Activated T-helper 1 cell treated with anti-CD3 and anti-CD28 coated beads, Interleukin-12 subunit alpha, Interleukin-12 subunit beta, Interleukin-2, Interleukin-4 antibody, amounts not matched to agents 30 ng/mL and 10 ng/mL and 1 ng/mL, durations not matched to agents 14 hours and 24 hours and 36 hours (primary cell): ENCODE data around the gene DNAH2. TPM values are rescaled to one million over a fixed set of nuclear protein-coding genes. Genes with fewer than 3 reads are reported as not detected.

Experiments
- DNase-seq: peaks from one replicate; pipeline ENCODE4 v3.0.0; 2021; ENCODE audit warnings: low spot score
- H3K27ac Mint-ChIP-seq: one replicate; pipeline ENCODE4 v1.8.0; 2021; ENCODE audit warnings: mild to moderate bottlenecking, mixed read lengths
- H3K27me3 Mint-ChIP-seq: one replicate; pipeline ENCODE4 v1.8.0; 2022; ENCODE audit warnings: mild to moderate bottlenecking, moderate library complexity, mixed read lengths; ENCODE audit not compliant: insufficient read depth
- H3K36me3 Mint-ChIP-seq: one replicate; pipeline ENCODE4 v1.8.0; 2021; ENCODE audit warnings: low read depth, mixed read lengths
- H3K4me1 Mint-ChIP-seq: one replicate; pipeline ENCODE4 v1.8.0; 2021; ENCODE audit warnings: low read depth, mixed read lengths
- H3K4me3 Mint-ChIP-seq: one replicate; pipeline ENCODE4 v1.8.0; 2021; ENCODE audit warnings: mild to moderate bottlenecking, moderate library complexity, mixed read lengths
- H3K9me3 Mint-ChIP-seq: one replicate; pipeline ENCODE4 v1.8.0; 2021; ENCODE audit warnings: mixed read lengths
- intact Hi-C: fragments of 100-400 bp; cut with micrococcal nuclease; formaldehyde crosslinking; loops from one replicate; pipeline ENCODE4 v1.15.1; 2024
- total RNA-seq: library from RNA; stranded (reverse); gene quantifications from 2 replicates; pipeline ENCODE4 v1.2.3, GENCODE V29; 2022

The DNAH2 gene
- total RNA-seq, 1 donor from 2014 or later, result not detected

GRCh38 chr17:7836596-7837407 lies 119.3 kb downstream of the DNAH2 start:
- peak overlapping the region; percentile 70 for H3K27ac Mint-ChIP-seq
- peaks cover 9% of the 10 kb centered on the region for H3K27me3 Mint-ChIP-seq
- peak overlapping the region; percentile 85 for H3K4me3 Mint-ChIP-seq
- peaks cover 4% of the 10 kb centered on the region for H3K36me3 Mint-ChIP-seq
- DNase-seq, result peak; percentile 19
- no peaks in the 10 kb centered on the region for H3K9me3 Mint-ChIP-seq
- H3K4me1 Mint-ChIP-seq, result peaks cover 58% of the 10 kb centered on the region
- intact Hi-C loops, result no loop called here

- Mint-ChIP-seq H3K9me3 (no peaks in the 10 kb centered on the region), H3K27me3 (peaks cover 3% of the 10 kb centered on the region), H3K36me3 (peaks cover 4% of the 10 kb centered on the region), H3K4me1 (peaks cover 62% of the 10 kb centered on the region), H3K27ac (peak overlapping the region; percentile 70), H3K4me3 (peak overlapping the region; percentile 85)
- no peak for DNase-seq
- intact Hi-C loops, result no loop called here
Observed at GRCh38 chr17:7837408-7838088, 120.0 kb downstream of the DNAH2 start.

- peaks cover 4% of the 10 kb centered on the region for H3K36me3 Mint-ChIP-seq
- no peaks in the 10 kb centered on the region for H3K27me3 Mint-ChIP-seq
- peak overlapping the region; percentile 72 for H3K27ac Mint-ChIP-seq
- H3K4me1 Mint-ChIP-seq, result peaks cover 66% of the 10 kb centered on the region
- no peaks in the 10 kb centered on the region for H3K9me3 Mint-ChIP-seq
- peak overlapping the region; percentile 85 for H3K4me3 Mint-ChIP-seq
- intact Hi-C loops, result no loop called here
- no peak for DNase-seq
Observed at GRCh38 chr17:7838090-7839075, 120.8 kb downstream of the DNAH2 start.

- Mint-ChIP-seq H3K27ac (peak overlapping the region; percentile 72), H3K27me3 (no peaks in the 10 kb centered on the region), H3K9me3 (no peaks in the 10 kb centered on the region), H3K4me1 (peaks cover 62% of the 10 kb centered on the region), H3K4me3 (peak overlapping the region; percentile 72), H3K36me3 (peaks cover 7% of the 10 kb centered on the region)
- intact Hi-C loops, result no loop called here
- no peak for DNase-seq
Observed at GRCh38 chr17:7839190-7839875, 121.8 kb downstream of the DNAH2 start.

- Mint-ChIP-seq H3K36me3 (peaks cover 7% of the 10 kb centered on the region), H3K27me3 (no peaks in the 10 kb centered on the region), H3K27ac (peak overlapping the region; percentile 65), H3K4me1 (peaks cover 62% of the 10 kb centered on the region), H3K9me3 (no peaks in the 10 kb centered on the region), H3K4me3 (peak overlapping the region; percentile 89)
- DNase-seq, result no peak
- intact Hi-C loops, result loop anchor here (2.0 to 5.0 kb wide), 5 partner anchors 17 to 533 kb away; partner anchors contain the start of genes EIF5A, HES7 and TMEM256
Observed at GRCh38 chr17:7839876-7840261, 122.3 kb downstream of the DNAH2 start.

- Mint-ChIP-seq H3K36me3 (peaks cover 9% of the 10 kb centered on the region), H3K4me3 (peak overlapping the region; percentile 89), H3K27ac (peak overlapping the region; percentile 93), H3K9me3 (no peaks in the 10 kb centered on the region), H3K4me1 (peaks cover 62% of the 10 kb centered on the region), H3K27me3 (no peaks in the 10 kb centered on the region)
- DNase-seq, result no peak
- intact Hi-C loops, result loop anchor here (2.0 to 5.0 kb wide), 5 partner anchors 18 to 533 kb away; partner anchors contain the start of genes EIF5A, HES7 and TMEM256
Observed at GRCh38 chr17:7840441-7840840, 122.9 kb downstream of the DNAH2 start.

- Mint-ChIP-seq H3K4me3 (peak overlapping the region; percentile 89), H3K9me3 (no peaks in the 10 kb centered on the region), H3K4me1 (peaks cover 62% of the 10 kb centered on the region), H3K36me3 (peaks cover 11% of the 10 kb centered on the region), H3K27me3 (no peaks in the 10 kb centered on the region), H3K27ac (peak overlapping the region; percentile 93)
- no peak for DNase-seq
- intact Hi-C loops, result loop anchor here (2.0 to 5.0 kb wide), 5 partner anchors 18 to 534 kb away; partner anchors contain the start of genes EIF5A, HES7 and TMEM256
Observed at GRCh38 chr17:7840875-7841274, 123.3 kb downstream of the DNAH2 start.

GRCh38 chr17:7841396-7841914 lies 123.9 kb downstream of the DNAH2 start:
- Mint-ChIP-seq H3K4me3 (peak overlapping the region; percentile 89), H3K4me1 (peaks cover 60% of the 10 kb centered on the region), H3K36me3 (peaks cover 13% of the 10 kb centered on the region), H3K9me3 (no peaks in the 10 kb centered on the region), H3K27ac (peak overlapping the region; percentile 96), H3K27me3 (no peaks in the 10 kb centered on the region)
- intact Hi-C loops, result loop anchor here (2.0 to 5.0 kb wide), 5 partner anchors 19 to 534 kb away; partner anchors contain the start of genes EIF5A, HES7 and TMEM256
- peak; percentile 71 for DNase-seq

GRCh38 chr17:7841915-7842379 lies 124.4 kb downstream of the DNAH2 start:
- H3K9me3 Mint-ChIP-seq, result no peaks in the 10 kb centered on the region
- no peaks in the 10 kb centered on the region for H3K27me3 Mint-ChIP-seq
- peaks cover 17% of the 10 kb centered on the region for H3K36me3 Mint-ChIP-seq
- peak; percentile 82 for DNase-seq
- H3K4me1 Mint-ChIP-seq, result peaks cover 60% of the 10 kb centered on the region
- intact Hi-C loops, result loop anchor here (1.0 to 5.0 kb wide), 10 partner anchors 19 to 535 kb away; partner anchors contain the start of genes CNTROB, EIF5A, HES7 and POLR2A
- H3K27ac Mint-ChIP-seq, result peak overlapping the region; percentile 96
- H3K4me3 Mint-ChIP-seq, result peak overlapping the region; percentile 89

- peak; percentile 94 for DNase-seq
- H3K27ac Mint-ChIP-seq, result peak overlapping the region; percentile 96
- H3K4me1 Mint-ChIP-seq, result peaks cover 53% of the 10 kb centered on the region
- peaks cover 17% of the 10 kb centered on the region for H3K36me3 Mint-ChIP-seq
- H3K27me3 Mint-ChIP-seq, result no peaks in the 10 kb centered on the region
- intact Hi-C loops, result loop anchor here (1.0 to 5.0 kb wide), 12 partner anchors 9 to 535 kb away; partner anchors contain the start of genes CNTROB, EIF5A, HES7 and POLR2A
- H3K9me3 Mint-ChIP-seq, result no peaks in the 10 kb centered on the region
- H3K4me3 Mint-ChIP-seq, result peak overlapping the region; percentile 89
Observed at GRCh38 chr17:7842380-7843256, 125.1 kb downstream of the DNAH2 start.

- Mint-ChIP-seq H3K4me3 (peak overlapping the region; percentile 89), H3K4me1 (peaks cover 50% of the 10 kb centered on the region), H3K9me3 (no peaks in the 10 kb centered on the region), H3K27me3 (no peaks in the 10 kb centered on the region), H3K36me3 (peaks cover 18% of the 10 kb centered on the region), H3K27ac (peak overlapping the region; percentile 96)
- intact Hi-C loops, result loop anchor here (1.0 to 5.0 kb wide), 11 partner anchors 8 to 536 kb away; partner anchors contain the start of genes CNTROB, EIF5A, HES7 and POLR2A
- DNase-seq, result no peak
Observed at GRCh38 chr17:7843257-7843535, 125.7 kb downstream of the DNAH2 start.
